IMR-90 (cell line): Measurements from ENCODE around the gene KDM3B. TPM values are rescaled to one million over a fixed set of nuclear protein-coding genes. Genes with fewer than 3 reads are reported as not detected.

Experiments used
- ATAC-seq: fragments of 200-7000 bp; cut with Tn5 transposase; 2 replicates; pipeline ENCODE4 v1.9.1; 2020; ENCODE audit warnings: low read depth, mild to moderate bottlenecking, moderate library complexity
- BruUV-seq: library from RNA; stranded (reverse); fragments of 400-500 nt; replicated peaks from 2 replicates; lab custom pipeline; 2021; lab: Mats Ljungman, UMichigan
- CTCF ChIA-PET: fragments of 300-600 bp; formaldehyde crosslinking; extraction: SDS; loops from one replicate; lab custom pipeline; 2021; ENCODE audit warnings: antibody characterized with exemption; lab: Yijun Ruan, JAX
- POLR2A ChIA-PET: fragments of 300-600 bp; sonication (Branson Sonifier 250); formaldehyde crosslinking; loops from one replicate; lab custom pipeline; 2022; ENCODE audit warnings: antibody characterized with exemption; ENCODE audit not compliant: unreplicated experiment; lab: Charles Lee
- DNase-seq: peaks from one replicate; pipeline ENCODE4 v3.0.0; 2013
- H2AFZ ChIP-seq: replicated peaks from 2 replicates; pipeline ENCODE3; 2013; ENCODE audit warnings: low read length, mild to moderate bottlenecking; ENCODE audit not compliant: poor library complexity
- H2AK5ac ChIP-seq: 2 replicates; pipeline ENCODE4 v1.6.1; 2013; ENCODE audit warnings: low read depth, low read length, inconsistent platforms
- H2AK9ac ChIP-seq: replicated peaks from 2 replicates; pipeline ENCODE3; 2013; ENCODE audit warnings: mild to moderate bottlenecking, low read depth, low read length, moderate library complexity; ENCODE audit not compliant: poor library complexity
- H2BK120ac ChIP-seq: 2 replicates; pipeline ENCODE4 v1.6.1; 2013; ENCODE audit warnings: low read depth, low read length, inconsistent platforms
- H2BK15ac ChIP-seq: 3 replicates; pipeline ENCODE4 v1.6.1; 2013; ENCODE audit warnings: low read depth, low read length, inconsistent platforms
- H2BK20ac ChIP-seq: 2 replicates; pipeline ENCODE4 v1.6.1; 2013; ENCODE audit warnings: low read depth, mild to moderate bottlenecking, inconsistent platforms, low read length, moderate library complexity
- H2BK5ac ChIP-seq: 2 replicates; pipeline ENCODE4 v1.6.1; 2013; ENCODE audit warnings: mild to moderate bottlenecking, low read depth, low read length, inconsistent platforms; ENCODE audit not compliant: poor library complexity, severe bottlenecking
- H3K14ac ChIP-seq: replicated peaks from 2 replicates; pipeline ENCODE4 v1.6.1; 2013; ENCODE audit warnings: low read depth, low read length, inconsistent platforms
- H3K18ac ChIP-seq: 2 replicates; pipeline ENCODE4 v1.6.1; 2013; ENCODE audit warnings: low read depth, low read length, control low read depth
- H3K23ac ChIP-seq: 2 replicates; pipeline ENCODE4 v1.6.1; 2013; ENCODE audit warnings: low read depth, low read length, inconsistent platforms
- H3K27ac ChIP-seq: 2 replicates; pipeline ENCODE4 v1.5.1; 2013; ENCODE audit warnings: mild to moderate bottlenecking, control low read depth, low read length; ENCODE audit not compliant: insufficient read depth
- H3K27me3 ChIP-seq: 2 replicates; pipeline ENCODE4 v1.6.1; 2013; ENCODE audit warnings: low read length; ENCODE audit not compliant: control insufficient read depth, insufficient read depth
- H3K36me3 ChIP-seq: 2 replicates; pipeline ENCODE4 v1.6.1; 2013; ENCODE audit warnings: low read length, mixed read lengths; ENCODE audit not compliant: control insufficient read depth, insufficient read depth
- H3K4ac ChIP-seq: 2 replicates; pipeline ENCODE4 v1.6.1; 2013; ENCODE audit warnings: low read depth, low read length, inconsistent platforms
- H3K4me1 ChIP-seq: 2 replicates; pipeline ENCODE4 v1.6.1; 2013; ENCODE audit warnings: low read length, mixed read lengths; ENCODE audit not compliant: control insufficient read depth, insufficient read depth
- H3K4me2 ChIP-seq: 2 replicates; pipeline ENCODE4 v1.6.1; 2013; ENCODE audit warnings: low read depth, mild to moderate bottlenecking, control low read depth, low read length, moderate library complexity
- H3K4me3 ChIP-seq: 2 replicates; pipeline ENCODE4 v1.5.1; 2013; ENCODE audit warnings: low read depth, mild to moderate bottlenecking, control low read depth, low read length, moderate library complexity; ENCODE audit not compliant: insufficient read depth
- H3K56ac ChIP-seq: 2 replicates; pipeline ENCODE4 v1.6.1; 2013; ENCODE audit warnings: low read length, inconsistent platforms; ENCODE audit not compliant: insufficient read depth; ENCODE audit errors: extremely low read depth
- H3K79me1 ChIP-seq, 2 experiments: 2 replicates each; pipeline ENCODE4 v1.6.1; 2013; ENCODE audit warnings: low read length in 2 of 2, inconsistent platforms in 1 of 2, low read depth in 1 of 2
- H3K9ac ChIP-seq: 2 replicates; pipeline ENCODE4 v1.6.1; 2013; ENCODE audit warnings: low read depth, low read length, control low read depth
- H3K9me1 ChIP-seq: 2 replicates; pipeline ENCODE4 v1.6.1; 2013; ENCODE audit warnings: low read length, inconsistent platforms; ENCODE audit not compliant: insufficient read depth
- H3K9me3 ChIP-seq: 2 replicates; pipeline ENCODE4 v1.6.1; 2013; ENCODE audit warnings: low read length; ENCODE audit not compliant: control insufficient read depth, insufficient read depth
- H4K20me1 ChIP-seq: 2 replicates; pipeline ENCODE4 v1.6.1; 2013; ENCODE audit warnings: low read length, inconsistent platforms; ENCODE audit not compliant: insufficient read depth
- H4K5ac ChIP-seq: 2 replicates; pipeline ENCODE4 v1.6.1; 2013; ENCODE audit warnings: mild to moderate bottlenecking, low read depth, low read length, control low read depth
- H4K8ac ChIP-seq, 2 experiments: 2 replicates each; pipeline ENCODE4 v1.6.1; 2013; ENCODE audit warnings: low read depth in 2 of 2, low read length in 2 of 2, control low read depth in 1 of 2, inconsistent platforms in 1 of 2
- H4K91ac ChIP-seq: 2 replicates; pipeline ENCODE4 v1.6.1; 2013; ENCODE audit warnings: low read depth, low read length, inconsistent platforms; ENCODE audit not compliant: insufficient read depth
- BHLHE40 ChIP-seq: fragments of 150-350 bp; IDR thresholded peaks from 2 replicates; pipeline ENCODE4 v1.6.1; 2016; ENCODE audit warnings: mild to moderate bottlenecking, low read depth, low read length
- CEBPB ChIP-seq: IDR thresholded peaks from 2 replicates; pipeline ENCODE4 v1.6.1; 2012; ENCODE audit warnings: low read depth, low read length, improper control_type of control experiment
- CHD1 ChIP-seq: IDR thresholded peaks from 2 replicates; pipeline ENCODE4 v1.6.1; 2012; ENCODE audit warnings: low read depth, low read length, improper control_type of control experiment
- FOS ChIP-seq: fragments of 150-350 bp; IDR thresholded peaks from 2 replicates; pipeline ENCODE4 v1.6.1; 2016; ENCODE audit warnings: low read depth, low read length
- MAFK ChIP-seq: IDR thresholded peaks from 2 replicates; pipeline ENCODE4 v1.6.1; 2012; ENCODE audit warnings: low read depth, low read length, improper control_type of control experiment
- MAZ ChIP-seq: IDR thresholded peaks from 2 replicates; pipeline ENCODE4 v1.6.1; 2012; ENCODE audit warnings: low read depth, mild to moderate bottlenecking, low read length, improper control_type of control experiment, moderate library complexity, borderline replicate concordance
- MXI1 ChIP-seq: IDR thresholded peaks from 2 replicates; pipeline ENCODE4 v1.6.1; 2012; ENCODE audit warnings: low read depth, mild to moderate bottlenecking, low read length, moderate library complexity, borderline replicate concordance
- NFE2L2 ChIP-seq: fragments of 150-350 bp; IDR thresholded peaks from 2 replicates; pipeline ENCODE4 v1.6.1; 2016; ENCODE audit warnings: low read depth, mild to moderate bottlenecking, low read length
- POLR2A ChIP-seq: IDR thresholded peaks from 2 replicates; pipeline ENCODE4 v1.6.1; 2012; ENCODE audit warnings: mild to moderate bottlenecking, low read depth, low read length
- RAD21 ChIP-seq: IDR thresholded peaks from 2 replicates; pipeline ENCODE4 v1.6.1; 2012; ENCODE audit warnings: low read length, improper control_type of control experiment
- RCOR1 ChIP-seq: IDR thresholded peaks from 2 replicates; pipeline ENCODE4 v1.6.1; 2012; ENCODE audit warnings: mild to moderate bottlenecking, low read length, improper control_type of control experiment; ENCODE audit not compliant: insufficient replicate concordance
- RFX5 ChIP-seq: IDR thresholded peaks from 2 replicates; pipeline ENCODE4 v1.8.0; 2012; ENCODE audit warnings: low read depth, mild to moderate bottlenecking, low read length, moderate library complexity
- SMC3 ChIP-seq: fragments of 150-350 bp; IDR thresholded peaks from 2 replicates; pipeline ENCODE4 v1.6.1; 2016; ENCODE audit warnings: low read depth, mild to moderate bottlenecking, antibody characterized with exemption, low read length, moderate library complexity
- WGBS, 2 experiments: methylation state at CpG; one replicate each; pipeline versions ENCODE4 v1.1.5 to v1.1.7; 2013; ENCODE audit warnings: missing lambda C conversion rate in 2 of 2; ENCODE audit not compliant: insufficient read length in 1 of 2; ENCODE audit errors: extremely low coverage in 2 of 2; 5-methylcytosine and 5-hydroxymethylcytosine counted together
- dilution Hi-C: fragments of 300-500 bp; cut with HindIII; formaldehyde crosslinking; loops from one replicate; pipeline ENCODE4 v1.14.3; 2018; ENCODE audit warnings: low sequenced_read_pairs; ENCODE audit not compliant: unreplicated experiment
- in situ Hi-C: fragments of 300-500 bp; cut with MboI; formaldehyde crosslinking; loops from 3 replicates; pipeline ENCODE4 v1.14.3; 2019; ENCODE audit warnings: low sequenced_read_pairs, inconsistent platforms, mixed read lengths
- intact Hi-C: fragments of 100-400 bp; cut with micrococcal nuclease; formaldehyde crosslinking; loops from 2 replicates; pipeline ENCODE4 v1.10.0; 2022
- polyA plus RNA-seq, 3 experiments: library from polyadenylated mRNA; depleted of rRNA; stranded (reverse); fragments of >200 nt; gene quantifications; 2 replicates each; pipeline ENCODE4 v1.2.3, GENCODE V29; 2012; ENCODE audit warnings: low replicate concordance in 1 of 3
- total RNA-seq: library from RNA; depleted of rRNA; stranded (reverse); fragments of >200 nt; gene quantifications from 2 replicates; pipeline ENCODE4 v1.2.3, GENCODE V29; 2012
- TF ChIP-seq, protein P1 (sequence below): fragments of 150-350 bp; IDR thresholded peaks from 2 replicates; pipeline ENCODE4 v1.6.1; 2017; ENCODE audit warnings: mild to moderate bottlenecking, antibody characterized with exemption, low read length, low read depth
- TF ChIP-seq, protein P2 (sequence below): conservative IDR thresholded peaks from 2 replicates; pipeline ENCODE4 v1.5.1; 2012; ENCODE audit warnings: mild to moderate bottlenecking, low read depth, low read length, improper control_type of control experiment
- TF ChIP-seq, protein P3 (sequence below): fragments of 150-350 bp; IDR thresholded peaks from 2 replicates; pipeline ENCODE4 v1.6.1; 2016; ENCODE audit warnings: low read depth, mild to moderate bottlenecking, low read length, moderate library complexity, borderline replicate concordance

KDM3B gene
- total and polyA plus RNA-seq, 2 of the 4 experiments (the other 2 are of a cell fraction): 19.4 to 35.8 TPM

DNA sequence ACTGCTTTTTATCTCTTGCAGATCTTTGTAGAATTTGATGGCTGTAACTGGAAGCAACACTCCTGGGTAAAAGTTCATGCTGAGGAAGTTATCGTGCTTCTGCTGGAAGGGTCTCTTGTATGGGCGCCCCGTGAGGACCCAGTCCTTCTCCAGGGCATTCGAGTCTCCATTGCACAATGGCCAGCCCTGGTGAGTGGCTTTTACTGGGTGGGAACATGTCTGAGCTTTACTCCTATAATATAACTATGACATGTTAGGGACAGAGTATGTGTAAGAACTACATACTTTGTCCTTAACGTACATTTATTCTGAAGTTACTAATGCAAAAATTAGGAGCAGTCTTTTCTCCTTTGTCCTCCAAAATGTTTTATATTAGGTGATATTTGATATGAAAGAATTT is 20.2 kb downstream of the KDM3B start:
- dilution Hi-C loops: no loop called here
- Histone ChIP-seq H2AK5ac (no peak overlapping the region), H3K4ac (no peak overlapping the region), H3K27me3 (no peaks in the 10 kb centered on the region), H2BK5ac (no peak overlapping the region), H3K27ac (no peak overlapping the region), H3K4me1 (peaks cover 4% of the 10 kb centered on the region; the same call in 1 of the 2 replicates), H3K79me1 (peaks cover 30 to 52% of the 10 kb centered on the region in 2 experiments), H2AK9ac (no peak overlapping the region), H3K4me3 (no peak overlapping the region), H3K9me1 (peaks cover 7% of the 10 kb centered on the region; the same call in 1 of the 2 replicates), H3K9me3 (no peaks in the 10 kb centered on the region), H4K91ac (no peak overlapping the region), H2AFZ (no peak overlapping the region), H3K18ac (no peak overlapping the region), H2BK15ac (no peak overlapping the region), H3K56ac (no peak overlapping the region), H3K14ac (no peak overlapping the region), H3K36me3 (peaks cover 21% of the 10 kb centered on the region), H2BK20ac (no peak overlapping the region), H3K9ac (no peak overlapping the region), H2BK120ac (no peak overlapping the region), H3K4me2 (no peak overlapping the region), H4K8ac (no peak overlapping the region), H4K20me1 (peaks cover 21% of the 10 kb centered on the region), H3K23ac (no peak overlapping the region), H4K5ac (no peak overlapping the region)
- ATAC-seq (no peak), DNase-seq (no peak)
- no CpG with 5 or more reads among the region's 5 CpGs for WGBS, 2 experiments
- in situ Hi-C loops: no loop called here
- intact Hi-C loops: no loop called here
- ChIA-PET POLR2A (no interaction called here), CTCF (interaction anchor here (1.1 to 1.5 kb wide), 2 partner anchors 19 to 21 kb away, joined by 4 to 5 read pairs; partner anchors contain the start of gene KDM3B)
- BruUV-seq: no TSS peak
- TF ChIP-seq BHLHE40 (no peak), CEBPB (no peak), MAFK (no peak), POLR2A (no peak), SMC3 (no peak), RFX5 (no peak), MXI1 (no peak), MAZ (no peak), FOS (no peak), RAD21 (no peak), NFE2L2 (no peak), RCOR1 (no peak), CHD1 (no peak)
- TF ChIP-seq, protein P1, sequence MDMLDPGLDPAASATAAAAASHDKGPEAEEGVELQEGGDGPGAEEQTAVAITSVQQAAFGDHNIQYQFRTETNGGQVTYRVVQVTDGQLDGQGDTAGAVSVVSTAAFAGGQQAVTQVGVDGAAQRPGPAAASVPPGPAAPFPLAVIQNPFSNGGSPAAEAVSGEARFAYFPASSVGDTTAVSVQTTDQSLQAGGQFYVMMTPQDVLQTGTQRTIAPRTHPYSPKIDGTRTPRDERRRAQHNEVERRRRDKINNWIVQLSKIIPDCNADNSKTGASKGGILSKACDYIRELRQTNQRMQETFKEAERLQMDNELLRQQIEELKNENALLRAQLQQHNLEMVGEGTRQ: no peak
- TF ChIP-seq, protein P2, sequence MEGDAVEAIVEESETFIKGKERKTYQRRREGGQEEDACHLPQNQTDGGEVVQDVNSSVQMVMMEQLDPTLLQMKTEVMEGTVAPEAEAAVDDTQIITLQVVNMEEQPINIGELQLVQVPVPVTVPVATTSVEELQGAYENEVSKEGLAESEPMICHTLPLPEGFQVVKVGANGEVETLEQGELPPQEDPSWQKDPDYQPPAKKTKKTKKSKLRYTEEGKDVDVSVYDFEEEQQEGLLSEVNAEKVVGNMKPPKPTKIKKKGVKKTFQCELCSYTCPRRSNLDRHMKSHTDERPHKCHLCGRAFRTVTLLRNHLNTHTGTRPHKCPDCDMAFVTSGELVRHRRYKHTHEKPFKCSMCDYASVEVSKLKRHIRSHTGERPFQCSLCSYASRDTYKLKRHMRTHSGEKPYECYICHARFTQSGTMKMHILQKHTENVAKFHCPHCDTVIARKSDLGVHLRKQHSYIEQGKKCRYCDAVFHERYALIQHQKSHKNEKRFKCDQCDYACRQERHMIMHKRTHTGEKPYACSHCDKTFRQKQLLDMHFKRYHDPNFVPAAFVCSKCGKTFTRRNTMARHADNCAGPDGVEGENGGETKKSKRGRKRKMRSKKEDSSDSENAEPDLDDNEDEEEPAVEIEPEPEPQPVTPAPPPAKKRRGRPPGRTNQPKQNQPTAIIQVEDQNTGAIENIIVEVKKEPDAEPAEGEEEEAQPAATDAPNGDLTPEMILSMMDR: no peak
- TF ChIP-seq, protein P3, sequence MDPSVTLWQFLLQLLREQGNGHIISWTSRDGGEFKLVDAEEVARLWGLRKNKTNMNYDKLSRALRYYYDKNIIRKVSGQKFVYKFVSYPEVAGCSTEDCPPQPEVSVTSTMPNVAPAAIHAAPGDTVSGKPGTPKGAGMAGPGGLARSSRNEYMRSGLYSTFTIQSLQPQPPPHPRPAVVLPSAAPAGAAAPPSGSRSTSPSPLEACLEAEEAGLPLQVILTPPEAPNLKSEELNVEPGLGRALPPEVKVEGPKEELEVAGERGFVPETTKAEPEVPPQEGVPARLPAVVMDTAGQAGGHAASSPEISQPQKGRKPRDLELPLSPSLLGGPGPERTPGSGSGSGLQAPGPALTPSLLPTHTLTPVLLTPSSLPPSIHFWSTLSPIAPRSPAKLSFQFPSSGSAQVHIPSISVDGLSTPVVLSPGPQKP: no peak
